Fibroblast of skin of left quadriceps (primary cell): Measurements from ENCODE around the gene PCMT1.
"Not testable (repeated sequence)": the region's sequence is repeated elsewhere in the genome, so short reads cannot be mapped to it uniquely, and the experiment has no call there.

Source experiments
- DNase-seq, 2 experiments: peaks; one replicate each; pipeline ENCODE4 v3.0.0-alpha.2; 2013; ENCODE audit warnings: low read depth in 2 of 2

PCMT1 gene

DNA sequence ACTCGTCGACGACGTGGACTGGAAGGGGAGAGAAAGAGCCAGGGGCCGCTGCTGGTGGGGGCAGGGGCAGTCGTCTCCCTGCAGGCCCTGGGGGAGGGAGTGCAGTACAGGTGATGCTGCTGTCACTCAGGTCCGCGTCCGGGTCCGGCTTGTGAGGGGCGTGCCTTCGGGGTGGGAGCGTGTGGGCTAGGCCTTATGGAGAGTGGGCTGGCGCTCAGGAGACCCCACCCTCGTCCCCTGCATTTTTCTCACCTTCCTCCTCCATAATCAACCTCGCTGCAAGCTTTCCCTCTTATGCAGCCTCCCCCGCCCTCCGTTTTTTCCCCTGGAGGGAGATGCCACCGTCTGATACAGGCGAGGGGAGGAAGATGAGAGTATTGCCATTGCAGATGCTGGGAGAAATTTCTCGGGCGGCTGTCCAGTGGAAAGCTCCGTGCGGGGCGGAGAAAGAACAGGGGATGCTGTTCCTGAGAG is 632 bp downstream of the PCMT1 start:
- DNase-seq, result no peak

DNA sequence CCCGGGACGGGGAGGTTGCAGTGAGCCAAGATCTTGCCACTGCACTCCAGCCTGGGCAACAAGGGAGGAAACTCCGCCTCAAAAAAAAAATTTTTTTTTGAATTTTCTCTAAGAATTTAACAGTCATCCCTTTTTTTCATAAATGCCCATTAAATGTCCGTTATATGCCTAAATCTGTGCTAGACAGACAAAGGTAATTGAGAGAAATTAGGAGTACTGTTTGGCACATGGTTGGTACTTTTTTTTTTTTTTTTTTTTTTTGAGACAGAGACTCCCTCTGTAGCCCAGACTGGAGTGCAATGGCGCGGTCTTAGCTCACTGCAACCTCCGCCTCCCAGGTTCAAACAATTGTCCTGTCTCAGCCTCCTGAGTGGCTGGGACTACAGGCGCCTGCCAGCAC is 1.7 kb downstream of the PCMT1 start:
- DNase-seq, result no peak

GRCh38 chr6:149751920-149752319 is 2.4 kb downstream of the PCMT1 start:
- DNase-seq, result not testable (repeated sequence)

- DNase-seq, result no peak
Measured at GRCh38 chr6:149752600-149753373, 3.2 kb downstream of the PCMT1 start.

GRCh38 chr6:149753374-149753637 is 3.8 kb downstream of the PCMT1 start:
- not testable (repeated sequence) for DNase-seq

DNA sequence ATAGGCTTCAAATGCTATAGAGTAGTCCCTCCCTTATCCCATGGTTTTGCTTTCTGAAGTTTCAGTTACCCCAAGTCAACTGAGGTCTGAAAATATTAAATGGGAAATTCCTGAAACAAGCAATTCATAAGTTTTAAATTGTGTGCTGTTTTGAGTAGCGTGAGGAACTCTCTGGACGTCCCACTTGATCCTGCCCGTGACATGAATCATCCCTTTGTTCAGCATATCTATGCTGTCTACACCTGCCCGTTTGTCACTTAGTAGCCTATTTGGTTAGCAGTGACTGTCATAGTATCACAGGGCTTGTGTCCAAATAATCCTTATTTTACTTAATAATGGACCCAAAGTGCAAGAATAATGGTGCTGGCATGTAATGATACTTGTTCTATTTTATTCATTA is 5.0 kb downstream of the PCMT1 start:
- no peak for DNase-seq

DNA sequence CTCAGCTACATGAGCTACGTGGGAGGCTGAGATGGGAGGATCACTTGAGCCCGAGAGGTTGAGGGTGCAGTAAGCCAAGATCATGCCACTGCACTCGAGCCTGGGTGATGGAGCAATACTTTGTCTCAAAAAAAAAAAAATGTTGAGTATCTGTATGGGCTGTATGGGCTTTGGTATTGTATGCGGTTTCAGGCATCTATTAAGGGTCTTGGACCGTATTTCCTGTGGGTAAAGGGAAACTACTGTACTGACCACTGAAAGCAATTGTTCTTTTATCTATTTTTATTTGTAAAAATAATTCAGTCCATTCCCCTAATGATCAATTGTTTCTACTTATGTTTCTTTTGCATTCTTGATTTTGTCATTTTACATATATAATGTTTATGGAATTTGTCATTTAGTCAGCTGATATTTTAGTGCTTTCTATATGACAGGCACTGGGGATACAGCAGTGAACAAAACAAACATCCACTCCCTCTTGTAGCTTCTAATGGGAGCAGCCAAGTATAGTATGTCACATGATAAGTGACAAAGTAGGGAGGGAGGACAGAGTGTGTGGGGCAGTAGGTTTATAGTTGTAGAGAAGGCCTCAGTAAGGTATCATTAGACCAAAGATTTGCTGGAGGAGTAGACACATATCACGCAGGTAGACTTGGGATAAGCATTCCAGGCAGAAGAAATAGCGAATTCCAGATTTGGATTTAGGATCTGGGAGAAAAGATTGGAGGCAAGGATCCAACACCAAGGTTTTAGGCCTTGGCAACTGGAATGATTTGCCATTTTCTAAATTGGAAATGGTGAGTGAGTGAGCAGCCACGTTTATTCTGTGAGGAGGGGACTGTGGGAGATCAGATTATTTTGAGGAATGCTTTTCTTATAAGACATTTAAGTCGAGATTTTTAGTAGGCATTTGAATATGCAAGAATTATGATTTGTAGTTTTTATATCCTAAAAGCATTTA is 6.0 kb downstream of the PCMT1 start:
- no peak for DNase-seq

DNA sequence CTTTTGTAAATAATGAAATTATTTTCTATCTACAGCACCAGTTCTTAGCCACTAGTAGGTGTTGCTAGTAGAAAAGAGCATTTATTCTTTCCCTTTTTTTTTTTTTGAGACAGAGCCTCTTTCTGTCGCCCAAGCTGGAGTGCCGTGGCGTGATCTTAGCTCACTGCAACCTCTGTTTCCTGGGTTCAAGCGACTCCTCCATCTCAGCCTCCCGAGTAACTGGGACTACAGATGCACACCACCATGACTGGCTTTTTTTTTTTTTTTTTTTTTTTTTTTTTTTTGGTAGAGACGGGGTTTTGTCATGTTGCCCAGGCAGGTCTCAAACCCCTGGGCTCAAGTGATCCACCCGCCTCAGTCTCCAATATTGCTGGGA is 6.7 kb downstream of the PCMT1 start:
- no peak for DNase-seq

- DNase-seq, result no peak
Measured at GRCh38 chr6:149761438-149761837, 11.9 kb downstream of the PCMT1 start.

- no peak for DNase-seq
Measured at GRCh38 chr6:149763866-149764265, 14.3 kb downstream of the PCMT1 start.

- no peak for DNase-seq
Measured at GRCh38 chr6:149766156-149766769, 16.7 kb downstream of the PCMT1 start.

DNA sequence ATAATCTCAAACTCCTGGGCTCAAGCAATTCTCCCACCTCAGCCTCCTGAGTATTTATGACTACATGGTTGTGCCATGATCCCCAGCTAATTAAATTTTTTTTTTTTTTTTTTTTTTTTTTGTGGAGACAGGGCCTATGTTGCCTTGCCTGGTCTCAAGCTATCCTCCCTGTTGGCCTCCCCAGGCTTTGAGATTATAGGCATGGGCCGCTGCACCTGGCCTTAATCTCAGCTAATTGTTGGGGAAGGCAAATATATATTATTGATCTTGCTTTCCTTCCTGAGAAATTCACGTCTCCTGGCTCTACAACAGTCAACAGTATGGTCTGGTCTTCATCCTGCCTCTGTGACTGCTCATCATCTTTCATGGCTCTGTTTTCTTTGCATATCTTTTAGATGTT is 20.1 kb downstream of the PCMT1 start:
- no peak for DNase-seq

DNA sequence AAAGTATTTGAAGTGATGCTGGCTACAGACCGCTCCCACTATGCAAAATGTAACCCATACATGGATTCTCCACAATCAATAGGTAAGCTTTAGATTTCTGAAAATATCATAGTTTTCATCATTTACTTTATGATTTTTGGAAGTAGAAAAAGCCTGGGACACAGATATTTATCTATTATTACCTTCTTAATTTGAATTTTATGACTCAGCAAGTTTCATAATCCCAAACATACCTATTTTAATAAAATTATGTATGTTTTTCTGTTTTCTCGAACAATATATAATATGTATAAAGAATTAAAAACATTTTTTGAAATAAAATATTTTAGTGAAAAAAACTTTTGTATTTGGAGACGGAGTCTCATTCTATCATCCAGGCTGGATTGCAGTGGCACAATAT is 21.6 kb downstream of the PCMT1 start:
- no peak for DNase-seq

DNA sequence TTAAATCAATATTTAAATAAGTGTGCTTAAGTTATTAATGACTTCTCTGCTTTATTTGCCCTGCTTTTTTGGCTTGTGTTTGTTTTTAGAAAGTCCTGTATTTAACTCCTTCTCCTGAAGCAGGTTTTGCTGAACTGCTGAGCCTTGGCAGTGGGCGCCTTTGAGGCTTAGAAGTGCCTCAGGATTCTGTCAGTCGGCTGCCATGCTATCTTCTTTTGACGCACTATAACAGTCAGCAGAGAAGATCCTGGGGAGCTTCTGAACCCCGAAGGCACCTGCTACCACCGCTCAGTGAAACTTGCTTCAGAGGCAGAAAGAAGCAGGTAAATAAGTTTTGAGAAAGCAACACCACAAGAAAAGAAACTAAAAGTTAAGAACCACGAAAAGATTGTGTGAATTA is 22.4 kb downstream of the PCMT1 start:
- no peak for DNase-seq

DNA sequence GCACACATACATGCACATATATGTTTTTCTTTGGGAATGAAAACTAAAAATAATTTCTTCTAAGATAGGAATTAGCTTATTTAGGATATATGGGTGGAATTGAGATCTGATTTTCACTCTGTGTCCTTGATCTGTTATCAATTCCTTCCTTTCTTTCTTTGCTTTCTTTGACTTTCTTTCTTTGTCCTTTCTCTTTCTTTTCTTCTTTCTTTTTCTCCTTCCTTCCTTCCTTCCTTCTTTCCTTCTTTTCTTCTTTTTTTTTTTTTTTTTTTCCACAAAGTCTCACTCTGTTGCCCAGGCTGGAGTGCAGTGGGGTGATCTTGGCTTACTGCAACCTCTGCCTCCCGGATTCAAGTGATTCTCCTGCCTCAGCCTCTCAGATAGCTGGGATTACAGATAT is 28.1 kb downstream of the PCMT1 start:
- no peak for DNase-seq

DNA sequence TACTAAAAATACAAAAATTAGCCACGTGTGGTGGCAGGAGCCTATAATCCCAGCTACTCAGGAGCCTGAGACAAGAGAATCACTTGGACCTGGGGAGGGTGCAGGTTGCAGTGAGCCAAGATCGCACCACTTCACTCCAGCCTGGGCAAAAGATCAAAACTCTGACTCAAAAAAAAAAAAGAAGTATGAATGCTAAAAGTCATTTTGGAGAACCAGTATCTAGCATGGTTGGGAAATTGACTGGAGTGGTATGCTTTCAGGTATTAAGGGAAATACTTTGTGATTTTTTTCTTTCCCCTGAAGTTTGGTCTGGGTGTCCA is 30.1 kb downstream of the PCMT1 start:
- DNase-seq, result no peak

- DNase-seq, result no peak
Measured at GRCh38 chr6:149781715-149782114, 32.2 kb downstream of the PCMT1 start.

- DNase-seq, result no peak
Measured at GRCh38 chr6:149782337-149782736, 32.8 kb downstream of the PCMT1 start.

DNA sequence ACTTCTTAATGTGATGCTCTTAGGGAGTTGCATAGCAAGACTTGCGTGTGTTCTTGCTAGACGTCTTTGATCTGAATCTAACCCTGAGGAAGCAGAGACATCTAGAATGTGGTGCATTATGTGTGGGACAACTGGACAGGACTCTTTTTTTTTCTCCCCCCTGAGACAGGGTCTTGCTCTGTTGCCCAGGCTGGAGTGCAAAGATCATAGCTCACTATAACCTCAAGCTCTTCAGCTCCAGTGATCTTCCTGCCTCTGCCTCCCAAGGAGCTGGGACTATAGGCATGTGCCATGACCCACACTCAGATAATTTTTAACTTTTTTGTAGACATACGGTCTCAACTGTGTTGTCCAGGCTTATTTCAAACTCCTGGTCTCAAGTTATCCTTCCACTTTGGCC is 34.0 kb downstream of the PCMT1 start:
- no peak for DNase-seq

GRCh38 chr6:149806127-149806526 is 56.6 kb downstream of the PCMT1 start:
- no peak for DNase-seq

GRCh38 chr6:149809798-149810197 is 60.3 kb downstream of the PCMT1 start:
- no peak for DNase-seq

DNA sequence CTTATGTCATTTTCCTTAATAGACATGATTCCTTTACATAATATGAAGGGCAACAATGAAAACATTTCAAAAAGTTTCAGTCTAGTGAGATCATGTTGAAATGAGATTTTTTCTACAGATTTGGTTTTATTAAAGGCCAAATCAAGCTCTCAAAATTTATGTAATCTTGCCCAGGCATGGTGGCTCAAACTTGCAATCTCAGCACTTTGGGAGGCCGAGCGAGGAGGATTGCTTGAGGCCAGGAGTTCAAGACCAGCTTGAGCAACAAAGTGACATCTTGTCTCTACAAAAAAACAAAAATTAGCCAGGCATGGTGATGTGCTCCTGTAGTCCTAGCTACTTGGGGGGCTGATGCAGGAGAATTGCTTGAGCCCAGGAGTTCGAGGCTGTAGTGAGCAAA is 63.8 kb downstream of the PCMT1 start:
- DNase-seq, result no peak

DNA sequence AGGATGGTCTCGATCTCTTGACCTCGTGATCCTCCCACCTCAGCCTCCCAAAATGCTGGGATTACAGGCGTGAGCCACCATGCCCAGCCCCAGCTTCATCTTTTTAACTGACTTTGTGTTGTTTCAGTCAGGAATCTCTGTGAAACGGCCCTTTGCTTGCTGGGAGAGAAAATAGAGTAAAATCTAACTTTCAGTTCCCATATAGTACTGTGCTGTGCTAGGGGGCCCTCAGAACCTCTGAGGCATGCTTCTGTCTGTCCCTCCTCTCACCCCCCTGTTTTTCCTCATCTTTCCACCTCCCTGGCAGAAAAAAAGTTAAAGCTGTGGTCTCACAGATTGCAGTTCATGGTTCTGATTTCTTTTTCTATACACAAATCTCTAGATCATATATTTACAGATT is 66.2 kb downstream of the PCMT1 start:
- no peak for DNase-seq
